H1 (cell line): ENCODE data around the gene PTGFR. TPM values are rescaled to one million over a fixed set of nuclear protein-coding genes. Genes with fewer than 3 reads are reported as not detected.

Experiments used
- CTCF ChIA-PET: fragments of 300-600 bp; sonication (Branson Sonifier 250); formaldehyde crosslinking; loops from one replicate; lab custom pipeline; 2021; ENCODE audit not compliant: partially characterized antibody; lab: Charles Lee
- POLR2A ChIA-PET: fragments of 300-600 bp; sonication (Branson Sonifier 250); formaldehyde crosslinking; loops from one replicate; lab custom pipeline; 2021; ENCODE audit warnings: inconsistent platforms; ENCODE audit not compliant: partially characterized antibody; lab: Charles Lee
- DNase-seq, 2 experiments: peaks; one replicate each; pipeline versions ENCODE4 v3.0.0 to v3.0.0-alpha.2; 2010 to 2022; ENCODE audit warnings: low spot score in 2 of 2, low read depth in 1 of 2, mixed read lengths in 1 of 2
- FAIRE-seq: peaks from 2 replicates; lab custom pipeline; 2011; peaks lifted over from hg19 to GRCh38; lab: Jason Lieb, UNC
- H2AFZ ChIP-seq: 2 replicates; pipeline ENCODE4 v1.8.1; 2012; ENCODE audit warnings: low read length, inconsistent platforms
- H2AK5ac ChIP-seq: 2 replicates; pipeline ENCODE4 v1.6.1; 2013; ENCODE audit warnings: low read depth, low read length
- H2BK120ac ChIP-seq: replicated peaks from 2 replicates; pipeline ENCODE3; 2013; ENCODE audit warnings: low read depth, low read length, inconsistent platforms
- H2BK12ac ChIP-seq: 2 replicates; pipeline ENCODE4 v1.6.1; 2013; ENCODE audit warnings: low read depth, low read length
- H2BK15ac ChIP-seq: 2 replicates; pipeline ENCODE4 v1.6.1; 2013; ENCODE audit warnings: low read length
- H2BK20ac ChIP-seq: 2 replicates; pipeline ENCODE4 v1.6.1; 2013; ENCODE audit warnings: low read length
- H2BK5ac ChIP-seq: 2 replicates; pipeline ENCODE4 v1.6.1; 2013; ENCODE audit warnings: low read depth, low read length
- H3K14ac ChIP-seq: 2 replicates; pipeline ENCODE4 v1.6.1; 2013; ENCODE audit warnings: inconsistent platforms; ENCODE audit not compliant: insufficient read length
- H3K18ac ChIP-seq: 2 replicates; pipeline ENCODE4 v1.6.1; 2013; ENCODE audit warnings: low read length; ENCODE audit errors: extremely low read depth
- H3K23ac ChIP-seq: 2 replicates; pipeline ENCODE4 v1.6.1; 2013; ENCODE audit warnings: inconsistent platforms; ENCODE audit not compliant: insufficient read length
- H3K23me2 ChIP-seq: 2 replicates; pipeline ENCODE4 v1.6.1; 2013; ENCODE audit warnings: low read depth, low read length
- H3K27ac ChIP-seq: 2 replicates; pipeline ENCODE4 v1.6.1; 2011; ENCODE audit warnings: low read depth, low read length, inconsistent platforms
- H3K27me3 ChIP-seq, 4 experiments: replicated peaks in 1 of 4; 1 replicate in 1 of 4; 2 replicates in 3 of 4; pipeline versions ENCODE4 v1.6.1 to v1.8.1; 2011 to 2013; ENCODE audit warnings: low read length in 3 of 4, mild to moderate bottlenecking in 3 of 4, inconsistent platforms in 2 of 4, mixed read lengths in 2 of 4, moderate library complexity in 1 of 4; ENCODE audit not compliant: control insufficient read depth in 3 of 4, insufficient read depth in 3 of 4; ENCODE audit errors: extremely low read depth in 1 of 4
- H3K36me3 ChIP-seq, 4 experiments: 2 replicates each; pipeline versions ENCODE4 v1.6.1 to v1.8.1; 2011 to 2013; ENCODE audit warnings: mild to moderate bottlenecking in 4 of 4, low read length in 3 of 4, moderate library complexity in 2 of 4, control low read depth in 1 of 4, inconsistent platforms in 1 of 4; ENCODE audit not compliant: insufficient read depth in 4 of 4, control insufficient read depth in 2 of 4
- H3K4ac ChIP-seq: replicated peaks from 2 replicates; pipeline ENCODE3; 2013; ENCODE audit warnings: low read length, low read depth, mixed read lengths, inconsistent platforms; ENCODE audit not compliant: insufficient read length
- H3K4me1 ChIP-seq, 4 experiments: replicated peaks in 1 of 4; 1 replicate in 1 of 4; 2 replicates in 3 of 4; pipeline versions ENCODE4 v1.6.1 to v1.8.1; 2011 to 2013; ENCODE audit warnings: low read length in 3 of 4, inconsistent platforms in 2 of 4, mixed read lengths in 1 of 4; ENCODE audit not compliant: insufficient read depth in 4 of 4, control insufficient read depth in 3 of 4
- H3K4me2 ChIP-seq, 2 experiments: 2 replicates each; pipeline versions ENCODE4 v1.6.1 to v1.8.1; 2011 to 2013; ENCODE audit warnings: low read depth in 2 of 2, low read length in 2 of 2, control low read depth in 1 of 2, inconsistent platforms in 1 of 2, mild to moderate bottlenecking in 1 of 2; ENCODE audit not compliant: insufficient read depth in 1 of 2
- H3K4me3 ChIP-seq, 4 experiments: fragments of 200-600, 300-600 bp in 1 of 4; sonication (generic), shearing (Covaris generic), sonication (Bioruptor Twin) in 1 of 4; 2 replicates each; pipeline versions ENCODE4 v1.5.1 to v1.8.1; 2011 to 2016; ENCODE audit warnings: low read length in 4 of 4, low read depth in 3 of 4, control low read depth in 2 of 4, inconsistent platforms in 2 of 4, mild to moderate bottlenecking in 2 of 4, mixed read lengths in 1 of 4, moderate library complexity in 1 of 4; ENCODE audit not compliant: insufficient read depth in 2 of 4; ENCODE audit errors: extremely low read depth in 1 of 4
- H3K56ac ChIP-seq: replicated peaks from 2 replicates; pipeline ENCODE3; 2013; ENCODE audit warnings: low read depth, mild to moderate bottlenecking, mixed read lengths, low read length, inconsistent platforms; ENCODE audit not compliant: insufficient read length
- H3K79me1 ChIP-seq: 2 replicates; pipeline ENCODE4 v1.6.1; 2013; ENCODE audit warnings: low read depth, low read length, control low read depth
- H3K79me2 ChIP-seq, 2 experiments: 2 replicates each; pipeline versions ENCODE4 v1.6.1 to v1.8.1; 2012 to 2013; ENCODE audit warnings: low read length in 2 of 2, mild to moderate bottlenecking in 2 of 2, inconsistent platforms in 1 of 2; ENCODE audit not compliant: insufficient read depth in 2 of 2, control insufficient read depth in 1 of 2
- H3K9ac ChIP-seq, 4 experiments: replicated peaks in 1 of 4; 1 replicate in 1 of 4; 2 replicates in 3 of 4; pipeline versions ENCODE4 v1.6.1 to v1.8.1; 2011 to 2013; ENCODE audit warnings: low read depth in 3 of 4, low read length in 3 of 4, control low read depth in 2 of 4, mild to moderate bottlenecking in 2 of 4, moderate library complexity in 2 of 4, inconsistent platforms in 1 of 4; ENCODE audit errors: extremely low read depth in 1 of 4
- H3K9me3 ChIP-seq, 2 experiments: 2 replicates each; pipeline versions ENCODE4 v1.6.1 to v1.8.1; 2012 to 2013; ENCODE audit warnings: mild to moderate bottlenecking in 2 of 2, moderate library complexity in 2 of 2, control low read depth in 1 of 2, inconsistent platforms in 1 of 2, low read depth in 1 of 2, low read length in 1 of 2, mixed read lengths in 1 of 2; ENCODE audit not compliant: insufficient read depth in 2 of 2
- H4K20me1 ChIP-seq, 2 experiments: replicated peaks in 1 of 2; 2 replicates each; pipeline versions ENCODE3 to v1.8.1; 2011 to 2013; ENCODE audit warnings: inconsistent platforms in 2 of 2, low read length in 2 of 2, mild to moderate bottlenecking in 1 of 2; ENCODE audit not compliant: insufficient read depth in 2 of 2, control insufficient read depth in 1 of 2
- H4K5ac ChIP-seq: 2 replicates; pipeline ENCODE4 v1.6.1; 2013; ENCODE audit warnings: low read length, low read depth, mixed read lengths, inconsistent platforms; ENCODE audit not compliant: insufficient read length
- H4K8ac ChIP-seq: 2 replicates; pipeline ENCODE4 v1.8.0; 2013; ENCODE audit warnings: mild to moderate bottlenecking, moderate library complexity, low read length, inconsistent platforms; ENCODE audit not compliant: insufficient read depth; ENCODE audit errors: extremely low read depth
- H4K91ac ChIP-seq: replicated peaks from 2 replicates; pipeline ENCODE3; 2013; ENCODE audit warnings: low read length, mixed read lengths, inconsistent platforms; ENCODE audit not compliant: insufficient read length
- BACH1 ChIP-seq: IDR thresholded peaks from 2 replicates; pipeline ENCODE4 v1.6.1; 2012; ENCODE audit warnings: low read length, improper control_type of control experiment
- CEBPB ChIP-seq: IDR thresholded peaks from 2 replicates; pipeline ENCODE4 v1.6.1; 2012; ENCODE audit warnings: low read depth, low read length
- CREB1 ChIP-seq: IDR thresholded peaks from 2 replicates; pipeline ENCODE4 v1.6.1; 2012; ENCODE audit warnings: inconsistent platforms
- CTBP2 ChIP-seq: IDR thresholded peaks from 2 replicates; pipeline ENCODE4 v1.7.0; 2011; ENCODE audit warnings: borderline replicate concordance, mild to moderate bottlenecking, moderate library complexity, mixed read lengths, low read length; ENCODE audit not compliant: insufficient read depth, insufficient read length
- EGR1 ChIP-seq: IDR thresholded peaks from 2 replicates; pipeline ENCODE4 v1.6.1; 2011; ENCODE audit warnings: low read depth, low read length, borderline replicate concordance
- GTF2F1 ChIP-seq: IDR thresholded peaks from 2 replicates; pipeline ENCODE4 v1.6.1; 2012; ENCODE audit warnings: low read depth, low read length, improper control_type of control experiment, borderline replicate concordance
- HDAC6 ChIP-seq: IDR thresholded peaks from one replicate; pipeline ENCODE4 v1.7.1; 2012; ENCODE audit warnings: low read depth, mild to moderate bottlenecking, inconsistent platforms, low read length, moderate library complexity
- JUND ChIP-seq: IDR thresholded peaks from 2 replicates; pipeline ENCODE4 v1.6.1; 2011; ENCODE audit warnings: mild to moderate bottlenecking, improper control_type of control experiment, low read length
- NANOG ChIP-seq: IDR thresholded peaks from 2 replicates; pipeline ENCODE4 v1.6.1; 2011; ENCODE audit warnings: low read length, low read depth, mild to moderate bottlenecking, inconsistent platforms; ENCODE audit not compliant: insufficient read depth, poor library complexity, severe bottlenecking
- PHF8 ChIP-seq: fragments of 200-600 bp; sonication (generic); conservative IDR thresholded peaks from 2 replicates; pipeline ENCODE4 v1.7.1; 2012; ENCODE audit warnings: low read depth, mild to moderate bottlenecking, inconsistent platforms, low read length, moderate library complexity
- SIX5 ChIP-seq: IDR thresholded peaks from 2 replicates; pipeline ENCODE4 v1.6.1; 2011; ENCODE audit warnings: mild to moderate bottlenecking, low read depth, low read length
- SP4 ChIP-seq: IDR thresholded peaks from 2 replicates; pipeline ENCODE4 v1.6.1; 2012; ENCODE audit warnings: low read length, inconsistent platforms
- WGBS, 2 experiments: shearing (Covaris generic) in 1 of 2; methylation state at CpG; one replicate each; pipeline versions ENCODE4 v1.1.6 to v1.1.7; 2013 to 2015; ENCODE audit warnings: low lambda C conversion rate in 2 of 2, mixed read lengths in 2 of 2, inconsistent platforms in 1 of 2, low coverage in 1 of 2, missing lambda C conversion rate in 1 of 2; ENCODE audit not compliant: insufficient replicate concordance in 2 of 2, insufficient coverage in 1 of 2, insufficient read length in 1 of 2; ENCODE audit errors: extremely low coverage in 1 of 2, missing lambda C conversion rate in 1 of 2; 5-methylcytosine and 5-hydroxymethylcytosine counted together
- polyA plus RNA-seq, 7 experiments: library from polyadenylated mRNA; depleted of rRNA in 3 of 7; stranded (reverse) in 5 of 7; unstranded in 2 of 7; fragments of >200 nt in 5 of 7; fragments of 200-250 nt in 2 of 7; gene quantifications; 1 replicate in 5 of 7; 2 replicates in 1 of 7; 4 replicates in 1 of 7; pipeline versions ENCODE4 v1.2.1 to v1.2.3, GENCODE V29; 2011 to 2013; ENCODE audit warnings: missing spikeins in 2 of 7, mixed read lengths in 2 of 7
- total RNA-seq: library from RNA; stranded (reverse); fragmentation: NEBNext Ultra II Directional; extraction: Animal tissue kit (Norgen Biotek cat#: 25700); gene quantifications from 2 replicates; pipeline ENCODE4 v1.2.1, GENCODE V29; 2021

The PTGFR gene
- total and polyA plus RNA-seq, 2 of the 8 experiments (the other 6 are each of a cell fraction or from before 2014, with no cell fraction given): 0.02 TPM; not detected in 1

- WGBS, 2 experiments: 88% methylated on average over 2 of the region's 2 CpGs; no CpG with 5 or more reads in 1 of the 2 experiments
- Histone ChIP-seq H3K36me3 (no peaks in the 10 kb centered on the region), H2AFZ (peak overlapping the region; percentile 23; the same call in 1 of the 2 replicates), H3K79me1 (no peaks in the 10 kb centered on the region), H3K27me3 (no peaks in the 10 kb centered on the region), H2BK5ac (no peak overlapping the region), H3K23ac (no peak overlapping the region), H3K23me2 (no peaks in the 10 kb centered on the region), H2BK20ac (no peak overlapping the region), H3K4me2 (no peak overlapping the region), H4K8ac (no peak overlapping the region), H3K4me3 (no peak overlapping the region), H3K56ac (no peak overlapping the region), H3K14ac (no peak overlapping the region), H3K9ac (no peak overlapping the region), H4K91ac (no peak overlapping the region), H3K4me1 (no peaks in the 10 kb centered on the region), H3K18ac (no peak overlapping the region), H2BK120ac (no peak overlapping the region), H3K27ac (no peak overlapping the region), H2BK15ac (no peak overlapping the region), H2BK12ac (no peak overlapping the region), H3K4ac (no peak overlapping the region), H3K79me2 (no peaks in the 10 kb centered on the region), H4K5ac (no peak overlapping the region), H3K9me3 (no peaks in the 10 kb centered on the region), H2AK5ac (no peak overlapping the region), H4K20me1 (no peaks in the 10 kb centered on the region)
- FAIRE-seq: no peak
- no peak for DNase-seq
- CTCF ChIA-PET: no interaction called here
- POLR2A ChIA-PET: no interaction called here
- TF ChIP-seq EGR1 (no peak), HDAC6 (no peak), CREB1 (no peak), CEBPB (no peak), SIX5 (no peak), PHF8 (no peak), NANOG (no peak), CTBP2 (no peak), JUND (no peak), BACH1 (no peak), SP4 (no peak), GTF2F1 (no peak)
These were observed 31.4 kb downstream of the PTGFR start for GRCh38 chr1:78522136-78522535.
